ENCODE results near the gene MYRF.
A peak's percentile ranks its signal among the peaks of the same experiment; 100 is the strongest.

Gene MYRF

DNA sequence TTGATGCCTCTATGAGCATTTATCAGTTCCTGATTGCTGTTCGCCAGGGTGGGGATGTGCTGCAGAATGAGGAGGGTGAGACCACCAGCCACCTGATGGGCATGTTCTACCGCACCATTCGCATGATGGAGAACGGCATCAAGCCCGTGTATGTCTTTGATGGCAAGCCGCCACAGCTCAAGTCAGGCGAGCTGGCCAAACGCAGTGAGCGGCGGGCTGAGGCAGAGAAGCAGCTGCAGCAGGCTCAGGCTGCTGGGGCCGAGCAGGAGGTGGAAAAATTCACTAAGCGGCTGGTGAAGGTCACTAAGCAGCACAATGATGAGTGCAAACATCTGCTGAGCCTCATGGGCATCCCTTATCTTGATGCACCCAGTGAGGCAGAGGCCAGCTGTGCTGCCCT is 43.0 kb downstream of the MYRF start:
- DNase-seq (ENCODE audit: low spot score), result no peak

DNA sequence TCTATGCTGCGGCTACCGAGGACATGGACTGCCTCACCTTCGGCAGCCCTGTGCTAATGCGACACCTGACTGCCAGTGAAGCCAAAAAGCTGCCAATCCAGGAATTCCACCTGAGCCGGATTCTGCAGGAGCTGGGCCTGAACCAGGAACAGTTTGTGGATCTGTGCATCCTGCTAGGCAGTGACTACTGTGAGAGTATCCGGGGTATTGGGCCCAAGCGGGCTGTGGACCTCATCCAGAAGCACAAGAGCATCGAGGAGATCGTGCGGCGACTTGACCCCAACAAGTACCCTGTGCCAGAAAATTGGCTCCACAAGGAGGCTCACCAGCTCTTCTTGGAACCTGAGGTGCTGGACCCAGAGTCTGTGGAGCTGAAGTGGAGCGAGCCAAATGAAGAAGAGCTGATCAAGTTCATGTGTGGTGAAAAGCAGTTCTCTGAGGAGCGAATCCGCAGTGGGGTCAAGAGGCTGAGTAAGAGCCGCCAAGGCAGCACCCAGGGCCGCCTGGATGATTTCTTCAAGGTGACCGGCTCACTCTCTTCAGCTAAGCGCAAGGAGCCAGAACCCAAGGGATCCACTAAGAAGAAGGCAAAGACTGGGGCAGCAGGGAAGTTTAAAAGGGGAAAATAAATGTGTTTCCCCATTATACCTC is 43.6 kb downstream of the MYRF start:
- DNase-seq (ENCODE audit: low spot score), result no peak

DNA sequence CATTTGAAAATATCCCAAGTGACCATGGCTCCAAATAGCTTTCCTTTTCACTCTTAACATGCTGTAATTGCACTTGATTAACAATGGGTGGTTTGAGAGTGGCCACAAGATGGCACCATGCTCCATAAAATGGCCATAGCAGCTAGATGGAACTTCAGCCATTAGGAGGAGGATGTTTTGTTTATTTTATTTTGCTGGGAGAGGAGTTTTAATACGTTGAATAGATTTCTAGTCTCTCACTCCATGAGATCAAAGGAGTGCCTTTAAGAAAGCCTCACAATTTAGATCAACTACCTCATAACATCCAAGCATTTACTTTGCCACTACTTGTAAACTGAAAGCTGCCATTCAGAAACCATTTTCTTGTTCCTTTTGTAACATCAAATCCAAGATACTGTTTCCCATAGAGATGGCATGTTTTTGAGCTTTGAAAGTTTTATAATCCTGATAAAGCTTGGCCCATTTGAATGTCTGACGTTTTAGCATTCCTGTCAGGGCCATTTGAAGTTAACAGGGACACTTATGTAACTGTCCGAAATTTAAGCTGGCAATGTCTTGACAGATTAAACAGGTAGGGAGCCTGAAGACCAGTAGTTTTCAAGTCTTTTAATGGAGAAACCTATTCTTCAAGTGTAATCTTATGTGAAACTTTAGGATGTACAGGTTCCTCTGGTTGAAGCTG is 45.0 kb downstream of the MYRF start:
- no peak for DNase-seq (ENCODE audit: low spot score)

DNA sequence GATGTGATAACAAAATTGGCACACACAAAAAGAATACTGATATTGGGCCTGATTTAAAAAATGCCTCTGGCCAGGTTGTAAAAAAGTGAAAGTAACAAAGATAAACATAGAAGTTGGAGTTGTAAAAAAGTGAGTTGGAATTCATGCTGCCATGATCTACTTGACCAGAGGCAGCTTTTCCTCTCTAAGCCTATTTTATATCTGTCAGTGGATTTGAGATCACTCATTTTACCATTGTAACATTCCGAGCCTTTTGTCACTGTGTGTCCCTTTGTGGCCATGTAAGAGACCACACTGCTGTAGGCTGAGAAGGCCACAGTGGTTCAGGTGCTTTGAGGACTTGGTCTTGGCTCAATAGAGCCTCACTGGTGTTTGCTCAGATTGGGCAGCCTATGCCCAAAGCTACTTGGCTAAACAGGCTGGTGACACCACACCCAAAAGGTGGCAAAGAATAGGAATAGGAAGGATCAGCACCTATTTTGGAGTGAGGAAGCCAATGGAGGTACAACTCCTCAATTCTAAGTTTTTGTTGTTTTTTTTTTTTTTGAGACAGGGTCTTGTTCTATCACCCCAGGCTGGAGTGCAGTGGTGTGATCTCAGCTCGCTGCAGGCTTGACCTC is 47.3 kb downstream of the MYRF start:
- DNase-seq (ENCODE audit: low spot score), result no peak

DNA sequence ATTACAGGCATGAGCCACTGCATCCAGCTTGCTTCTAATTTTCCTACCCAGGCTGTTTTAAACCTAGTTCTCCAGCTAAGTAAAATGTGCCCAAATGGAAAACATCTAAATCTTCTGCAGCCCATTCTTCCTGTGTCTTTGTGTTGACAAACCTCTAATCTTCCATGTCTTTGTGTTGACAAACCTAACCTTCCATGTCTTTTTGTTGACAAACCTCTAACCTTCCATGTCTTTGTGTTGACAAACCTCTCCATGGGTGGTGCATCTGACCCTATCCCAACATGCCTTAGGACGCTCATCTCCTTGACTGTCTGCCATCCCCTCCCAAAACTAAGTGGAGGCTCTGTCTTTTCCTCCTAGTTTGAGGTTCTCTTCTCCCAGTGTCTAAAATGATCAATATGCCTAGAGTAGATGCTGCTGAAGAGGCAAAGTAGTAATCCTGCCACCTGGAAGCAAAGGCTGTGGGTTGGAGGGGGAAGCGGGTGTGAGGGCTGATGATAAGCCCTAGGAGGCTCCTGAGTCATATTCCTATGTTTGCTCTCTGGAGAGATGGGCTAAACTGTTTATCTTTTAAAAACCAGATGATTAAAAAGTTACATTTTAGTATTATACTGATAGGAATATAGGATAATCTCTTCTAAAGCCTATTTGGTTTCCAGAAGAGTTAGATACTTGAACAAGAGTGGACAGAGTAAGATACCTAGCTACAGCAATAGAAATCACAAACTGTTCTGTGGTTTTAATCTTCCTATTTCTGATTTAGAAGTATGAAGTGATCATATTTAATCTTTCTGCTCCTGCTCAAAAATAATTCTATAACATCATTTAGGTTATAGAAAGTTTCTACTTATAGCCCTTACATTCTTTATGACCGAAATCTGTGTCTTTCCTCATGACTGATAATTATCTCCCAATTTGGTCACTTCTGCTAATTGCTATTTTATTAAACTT is 48.2 kb downstream of the MYRF start:
- DNase-seq (ENCODE audit: low spot score), result no peak

DNA sequence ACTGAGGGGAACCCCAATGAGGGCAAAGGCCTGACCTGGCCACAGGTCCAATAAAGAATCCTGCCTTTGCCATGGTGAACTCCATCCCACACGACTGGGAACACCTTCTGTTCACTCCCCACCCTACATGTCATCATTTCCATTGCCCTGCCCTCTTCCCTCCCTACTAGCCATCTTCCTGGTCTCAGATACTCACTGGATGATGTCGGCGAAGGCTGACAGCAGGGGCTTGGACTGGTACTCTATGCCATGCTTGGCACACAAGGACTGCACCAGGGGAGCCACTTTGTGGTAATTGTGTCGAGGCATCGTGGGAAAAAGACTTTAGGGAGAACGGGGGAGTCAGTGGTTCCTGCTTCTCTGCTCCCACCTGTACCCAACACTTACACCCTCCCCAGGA is 50.2 kb downstream of the MYRF start:
- no peak for DNase-seq (ENCODE audit: low spot score)

DNA sequence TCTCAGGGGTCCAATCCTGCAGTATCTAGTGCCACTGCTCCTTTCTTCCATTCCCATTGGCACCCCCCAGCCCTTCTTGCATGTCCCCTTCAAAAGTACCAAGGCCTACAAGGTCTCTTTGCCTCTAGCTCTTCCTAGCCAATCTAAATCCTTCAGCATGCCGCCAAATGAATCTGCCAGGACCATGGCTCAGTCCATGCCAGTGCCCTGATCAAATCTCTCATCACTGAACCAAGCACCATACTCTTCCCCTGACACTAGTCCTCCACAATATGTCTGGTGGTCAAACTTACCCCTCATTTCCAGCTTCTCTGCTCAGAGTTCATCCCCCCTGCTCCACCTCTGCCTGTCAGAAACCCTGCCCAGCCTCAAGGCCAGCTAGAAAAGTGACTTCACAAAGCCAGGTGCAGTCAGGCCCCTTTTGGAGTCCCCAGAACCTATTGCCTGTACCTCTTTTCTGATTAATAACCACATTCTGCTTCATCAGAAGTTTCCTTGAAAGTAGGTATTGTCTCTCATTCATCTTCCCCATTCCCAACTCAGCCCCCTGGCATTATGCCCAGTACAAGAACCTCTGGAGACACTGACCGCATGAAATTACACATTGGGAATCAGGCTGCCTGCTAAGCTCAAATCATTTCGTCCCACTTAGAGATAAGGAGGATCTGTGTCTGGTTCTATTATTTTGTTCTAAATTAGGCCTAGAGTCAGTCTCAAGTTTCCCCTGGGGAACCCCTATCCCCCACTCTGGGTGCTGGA is 51.6 kb downstream of the MYRF start:
- DNase-seq (ENCODE audit: low spot score), result no peak

DNA sequence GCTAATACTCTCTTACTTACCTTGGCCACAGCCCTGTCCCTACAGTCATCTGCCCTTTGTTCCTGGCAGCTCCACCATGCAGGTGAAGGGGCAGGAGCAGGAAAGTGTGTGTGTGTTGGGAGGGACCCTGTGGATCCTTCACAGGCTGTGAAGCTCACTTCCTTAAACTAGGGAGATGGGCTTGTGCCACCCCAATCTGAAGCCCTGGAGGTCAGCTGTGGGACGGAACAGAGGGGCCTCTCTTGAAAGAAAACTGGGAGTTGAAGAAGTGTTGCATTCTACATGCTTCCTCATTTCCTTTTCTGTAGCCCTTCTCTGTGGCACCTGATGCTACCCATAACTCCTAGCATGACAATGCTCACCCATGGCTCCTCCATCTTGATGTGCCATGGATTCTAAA is 52.7 kb downstream of the MYRF start:
- no peak for DNase-seq (ENCODE audit: low spot score)

DNA sequence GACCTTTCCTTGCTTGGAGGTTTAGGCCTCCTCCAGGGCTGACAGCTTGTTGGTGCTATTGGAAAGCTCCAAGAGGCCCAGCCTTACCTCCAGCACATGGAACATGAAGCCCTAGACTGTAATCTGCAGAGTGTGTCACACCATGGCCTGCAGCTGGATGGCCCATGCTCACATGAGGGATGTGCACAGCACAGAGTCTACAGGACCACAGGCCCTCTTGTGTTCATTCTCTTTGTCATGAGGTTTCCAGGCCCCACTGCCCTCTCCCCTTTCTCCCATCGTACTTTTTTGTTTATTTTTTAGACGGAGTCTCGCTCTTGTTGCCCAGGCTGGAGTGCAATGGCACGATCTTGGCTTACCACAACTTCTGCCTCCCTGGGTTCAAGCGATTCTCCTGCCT is 54.3 kb downstream of the MYRF start:
- no peak for DNase-seq (ENCODE audit: low spot score)

DNA sequence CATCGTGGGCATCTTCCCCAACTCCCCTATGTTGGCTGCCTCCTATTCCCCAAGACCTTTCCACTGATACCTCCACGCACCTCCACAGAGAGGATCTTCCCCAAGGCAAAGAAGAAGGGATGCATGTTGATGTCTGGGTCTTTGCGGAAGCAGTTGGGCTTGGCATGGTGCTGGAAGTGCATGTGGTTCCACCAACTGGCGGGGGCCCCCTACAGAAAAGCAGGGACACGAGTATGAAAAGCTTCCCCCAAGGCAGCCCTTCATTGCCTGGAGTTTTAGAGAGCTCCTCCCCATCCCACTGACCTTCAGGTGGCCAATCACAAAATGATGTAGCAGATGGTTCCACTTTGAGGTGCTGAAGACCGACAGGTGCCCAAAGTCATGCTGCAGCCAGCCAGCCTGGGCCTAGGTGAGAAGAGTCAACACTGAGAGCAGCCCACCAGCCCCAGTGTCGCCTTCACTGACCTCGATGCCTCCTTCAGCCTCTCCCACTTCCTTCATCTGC is 58.3 kb downstream of the MYRF start:
- no peak for DNase-seq (ENCODE audit: low spot score)

DNA sequence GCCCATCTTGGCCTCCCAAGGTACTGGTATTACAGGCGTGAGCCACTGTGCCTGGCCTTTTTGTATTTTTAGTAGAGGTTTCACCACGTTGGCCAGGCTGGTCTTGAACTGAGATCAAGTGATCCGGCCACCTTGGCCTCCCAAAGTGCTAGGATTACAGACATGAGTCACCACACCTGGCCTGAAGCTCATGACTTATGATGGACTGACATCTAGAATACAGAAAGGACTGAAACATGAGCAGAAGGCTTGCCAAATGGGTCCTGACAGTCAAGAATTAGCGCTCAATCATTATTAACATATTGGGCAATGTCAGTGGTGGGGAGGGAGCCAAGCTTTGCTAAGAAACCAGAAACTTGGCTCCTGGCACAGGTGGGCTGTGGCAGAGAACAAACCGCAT is 59.4 kb downstream of the MYRF start:
- DNase-seq (ENCODE audit: low spot score), result no peak

DNA sequence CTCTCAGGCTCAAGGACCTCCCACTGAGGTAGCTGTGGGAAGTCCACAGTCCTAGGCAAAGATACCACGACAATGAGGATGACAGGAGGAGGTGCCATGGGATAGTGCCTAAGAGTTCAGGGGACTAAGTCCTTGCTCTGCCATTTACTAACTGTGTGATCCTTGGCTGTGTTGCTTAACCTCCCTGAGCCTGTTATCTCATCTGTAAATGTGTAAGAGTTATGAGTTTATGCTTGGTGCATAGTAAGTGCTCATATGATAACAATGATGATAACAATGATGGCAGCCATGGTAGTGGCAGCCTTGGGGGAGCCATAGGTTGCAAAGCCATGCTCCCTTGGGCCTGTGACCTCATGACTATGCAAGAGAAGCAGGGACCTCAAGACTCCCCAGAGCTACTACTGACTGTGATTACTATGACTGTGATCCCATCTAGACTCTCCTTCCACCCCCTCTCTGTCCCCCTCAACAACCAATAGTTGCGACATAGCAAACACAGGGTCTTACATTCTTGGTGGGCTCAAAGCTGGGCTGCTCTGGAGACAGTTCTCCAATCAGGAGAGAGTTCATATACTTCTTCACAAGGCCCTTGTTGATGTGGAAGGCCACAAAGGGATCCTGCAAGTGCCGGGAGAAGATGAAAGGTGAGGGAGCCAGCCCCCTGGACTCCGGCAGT is 60.4 kb downstream of the MYRF start:
- no peak for DNase-seq (ENCODE audit: low spot score)

DNA sequence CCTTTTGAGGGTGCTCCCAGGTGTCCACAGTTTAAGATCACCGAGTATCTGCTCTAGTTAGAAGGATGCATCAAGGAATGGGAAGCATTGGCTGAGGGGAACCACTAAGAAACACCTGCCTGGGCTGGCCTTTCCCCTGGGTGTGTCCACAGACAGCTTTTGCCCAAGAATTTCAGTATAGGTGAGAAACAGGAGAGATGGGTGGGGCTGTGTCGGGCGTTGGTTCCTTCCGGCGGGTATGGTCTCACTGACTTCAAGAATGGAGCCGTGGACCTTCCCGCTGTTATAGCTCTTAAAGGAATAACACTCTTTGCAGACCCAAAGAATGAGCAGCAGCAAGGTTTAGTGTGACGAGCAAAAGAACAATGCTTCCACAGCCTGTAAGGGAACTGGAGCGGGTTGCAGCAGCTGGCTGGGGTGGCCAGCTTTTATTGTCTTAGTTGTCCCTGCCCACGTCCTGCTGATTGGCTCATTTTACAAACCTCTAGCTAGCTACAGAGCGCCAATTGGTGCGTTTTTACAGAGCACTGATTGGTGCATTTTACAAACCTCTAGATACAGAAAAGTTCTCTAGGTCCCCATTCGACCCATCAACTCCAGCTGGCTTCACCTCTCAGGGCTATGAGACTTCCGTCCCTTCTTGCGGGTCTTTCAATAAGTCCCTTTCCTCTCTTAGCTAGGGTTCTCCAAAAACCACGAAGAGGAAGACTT is 62.0 kb downstream of the MYRF start:
- DNase-seq (ENCODE audit: low spot score), result no peak

DNA sequence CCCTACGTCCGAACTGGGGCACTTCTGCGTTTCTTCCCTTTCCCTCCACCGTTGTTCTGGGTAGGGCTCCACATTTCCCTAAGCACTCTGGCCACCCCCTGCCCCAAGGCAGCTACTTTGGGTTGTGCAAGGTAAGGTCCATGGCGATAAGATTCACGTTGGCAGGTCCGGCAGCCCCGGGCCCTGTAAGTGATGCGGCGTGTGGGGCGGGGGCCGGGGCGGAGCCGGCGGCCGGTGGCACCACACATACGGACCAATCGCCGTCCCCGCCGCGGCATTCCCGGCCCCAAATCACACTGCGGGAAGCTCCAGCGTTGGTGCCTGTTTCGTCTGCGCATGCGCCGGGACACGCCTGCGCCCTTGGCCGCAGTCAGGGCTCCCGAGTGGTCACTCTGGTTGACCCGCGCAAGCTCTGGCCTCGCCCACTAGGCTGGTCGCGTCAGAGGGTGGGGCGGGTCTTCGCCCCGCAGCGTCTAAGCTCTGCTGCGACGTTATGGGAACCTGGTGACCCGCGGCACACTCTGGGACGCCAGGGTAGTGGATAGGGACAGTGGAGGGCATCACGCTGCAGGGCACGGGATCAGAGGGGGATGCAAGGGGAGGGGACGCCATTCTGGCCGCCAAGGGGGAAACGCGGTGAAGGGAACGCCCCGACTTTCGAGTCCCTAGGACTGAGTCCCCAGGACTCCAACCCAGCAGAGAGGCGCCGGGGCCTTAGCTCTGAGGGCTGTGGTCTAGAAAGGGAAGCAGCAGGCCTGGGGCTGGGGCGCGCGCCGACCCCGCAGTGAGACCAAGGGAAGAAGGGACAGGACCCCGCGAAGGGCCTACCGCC is 62.7 kb downstream of the MYRF start:
- peak; percentile 92 for DNase-seq (ENCODE audit: low spot score)

DNA sequence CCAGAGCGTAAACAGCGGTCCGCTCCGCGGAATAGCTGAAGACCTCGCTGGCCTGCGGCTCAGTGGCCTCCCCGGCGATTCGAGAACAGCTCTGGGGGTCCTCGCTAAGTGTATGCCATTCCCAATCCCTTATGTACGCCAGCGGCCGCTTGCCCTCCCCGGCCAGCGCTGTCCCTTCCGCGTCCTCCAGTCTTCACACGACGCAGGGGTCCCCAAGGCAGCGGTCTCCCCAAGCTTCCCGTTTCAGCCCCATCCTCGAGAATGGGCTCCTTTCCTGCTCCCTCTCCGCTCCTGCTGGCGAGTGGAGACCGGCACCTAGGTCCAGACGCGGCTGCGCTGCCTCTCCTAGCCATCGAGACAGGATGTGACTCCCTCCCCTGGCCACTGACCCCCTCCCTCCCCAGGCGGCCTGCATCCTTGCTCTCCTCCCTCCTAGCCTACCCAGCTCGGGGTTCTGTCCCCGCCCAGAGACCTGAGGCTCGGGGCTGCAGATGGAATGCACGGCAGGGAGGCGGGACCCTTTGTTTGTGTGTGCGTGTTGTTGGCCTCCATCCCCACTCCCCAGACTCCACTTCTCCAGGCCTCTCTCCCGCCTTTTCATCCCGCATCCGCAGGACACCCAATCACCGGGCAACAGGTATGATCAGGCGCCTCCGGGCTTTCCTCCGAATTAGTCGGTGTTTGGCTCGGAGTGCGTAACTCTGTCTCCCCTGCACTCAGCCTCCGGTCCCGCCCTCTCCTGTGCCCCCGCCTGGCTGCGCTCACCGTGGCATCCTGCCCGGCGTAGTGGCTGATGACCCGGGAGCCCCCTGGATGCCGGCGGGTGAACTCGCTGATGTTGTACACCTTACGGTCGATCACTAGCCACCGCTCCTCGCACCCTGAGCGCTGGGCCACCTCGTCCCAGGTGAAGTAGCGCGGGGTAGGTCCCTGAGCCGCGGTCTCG is 63.6 kb downstream of the MYRF start:
- DNase-seq (ENCODE audit: low spot score), result peak; percentile 79

DNA sequence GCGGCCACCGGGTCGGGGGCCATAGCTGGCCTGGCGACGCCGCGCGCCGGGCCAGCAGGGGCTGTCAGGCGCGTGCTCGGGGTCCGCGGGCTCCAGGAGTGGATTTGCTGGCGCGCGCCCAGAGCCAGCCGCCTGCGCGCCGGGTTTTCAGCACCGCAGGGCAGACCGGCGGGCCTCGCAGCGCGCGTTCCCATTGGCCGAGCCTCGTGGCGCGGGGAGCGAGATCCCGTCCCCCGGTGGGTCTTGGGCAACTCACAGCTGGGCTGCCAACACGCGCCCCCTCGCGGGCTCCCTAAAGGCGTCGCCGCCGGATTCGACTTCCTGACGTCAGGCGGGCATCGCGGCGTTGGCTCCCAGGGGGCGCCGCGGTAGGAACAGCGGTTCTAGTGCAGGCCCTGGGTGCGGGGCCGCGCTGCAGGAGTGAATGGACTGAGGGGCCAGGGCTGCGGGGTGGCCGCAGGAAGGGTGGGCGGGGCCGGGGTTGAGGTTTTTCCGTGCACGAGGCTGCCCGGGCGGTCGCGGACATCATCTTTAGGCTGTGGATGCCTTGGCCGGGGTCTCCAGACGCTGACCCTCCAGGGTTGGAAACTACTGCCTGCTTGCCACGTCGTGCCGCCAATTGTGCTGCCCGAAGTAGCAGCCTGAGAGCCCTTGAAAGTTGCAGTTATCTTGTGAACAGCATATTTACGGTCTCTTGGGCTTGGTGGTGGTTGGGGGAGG is 64.5 kb downstream of the MYRF start, which contains the start of gene FADS1:
TSS of gene FADS1 (minus strand) at position 268 of the 720 bp plus-strand sequence. CDS start at position 194, 74 bp downstream.
- peak; percentile 85 for DNase-seq (ENCODE audit: low spot score)

DNA sequence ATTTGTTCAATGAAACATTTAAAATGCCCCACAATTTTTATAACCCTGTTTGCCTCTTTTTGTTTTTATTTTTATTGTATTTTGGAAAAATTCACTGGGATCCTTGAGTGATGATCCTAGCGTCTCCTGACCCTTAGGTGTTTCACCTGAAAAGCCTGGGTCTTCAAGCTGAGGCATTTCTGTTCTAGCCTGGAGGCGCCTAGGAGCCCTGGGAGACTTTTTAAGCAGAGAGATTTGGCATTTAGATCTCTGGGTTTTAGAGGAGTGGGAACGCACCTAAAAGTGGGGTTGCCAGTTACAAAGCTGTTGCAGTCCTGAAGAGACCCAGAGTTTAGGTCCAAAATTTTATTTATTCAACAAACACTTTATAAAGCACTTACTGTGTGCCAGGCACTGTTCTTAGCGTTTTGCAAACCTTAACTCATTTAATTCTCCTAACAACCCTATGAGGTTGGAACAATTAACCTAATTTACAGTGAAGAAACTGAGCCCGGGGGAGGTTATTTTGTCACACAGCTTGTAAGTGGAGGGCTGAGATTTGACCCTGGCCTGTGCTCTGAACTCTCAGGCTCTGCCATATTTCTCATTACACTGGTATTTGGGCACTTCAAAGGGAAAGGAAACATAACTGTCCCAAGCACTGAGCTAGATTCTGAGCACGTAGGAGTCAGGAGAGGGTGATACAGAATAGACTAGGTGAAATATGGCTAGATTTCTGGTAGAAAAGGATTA is 65.2 kb downstream of the MYRF start:
- no peak for DNase-seq (ENCODE audit: low spot score)

All from left forelimb (tissue), 1 donor.